ENCODE data around the gene NGB.

The NGB gene

GRCh38 chr14:77225892-77226557 is 45.0 kb downstream of the NGB start:
- no peak for DNase-seq

- no peak for DNase-seq
Observed at GRCh38 chr14:77225254-77225653, 45.8 kb downstream of the NGB start.

- DNase-seq: no peak
Observed at GRCh38 chr14:77224212-77224611, 46.8 kb downstream of the NGB start.

- no peak for DNase-seq
Observed at GRCh38 chr14:77222546-77223225, 48.3 kb downstream of the NGB start.

GRCh38 chr14:77221241-77221871 is 49.6 kb downstream of the NGB start:
- DNase-seq: no peak

GRCh38 chr14:77220246-77221017 is 50.6 kb downstream of the NGB start:
- DNase-seq: no peak

- DNase-seq: no peak
Observed at GRCh38 chr14:77219591-77219990, 51.4 kb downstream of the NGB start.

GRCh38 chr14:77217551-77217950 is 53.5 kb downstream of the NGB start:
- DNase-seq: no peak

Measured in activated gamma-delta T cell treated with Interleukin-2 at 50 U/mL for 16 hours (primary cell).